Skeletal muscle tissue (tissue), 4 donors: ENCODE results near the gene WWP2. TPM values are rescaled to one million over a fixed set of nuclear protein-coding genes. Genes with fewer than 3 reads are reported as not detected.
"Not testable (repeated sequence)": the region's sequence is repeated elsewhere in the genome, so short reads cannot be mapped to it uniquely, and the experiment has no call there.

ENCODE experiments used
- H3K27ac ChIP-seq: one replicate; pipeline ENCODE4 v1.7.0; 2013; ENCODE audit warnings: mild to moderate bottlenecking, low read depth, low read length, inconsistent platforms
- H3K27me3 ChIP-seq, 3 donors: one replicate each; pipeline ENCODE4 v1.7.0; 2013; ENCODE audit warnings: low read length in 3 of 3; ENCODE audit not compliant: control insufficient read depth in 3 of 3, insufficient read depth in 3 of 3
- H3K36me3 ChIP-seq, 3 donors: one replicate each; pipeline ENCODE4 v1.7.0; 2013; ENCODE audit warnings: low read length in 3 of 3; ENCODE audit not compliant: control insufficient read depth in 3 of 3, insufficient read depth in 3 of 3
- H3K4me1 ChIP-seq, 3 donors: one replicate each; pipeline ENCODE4 v1.7.0; 2013; ENCODE audit warnings: low read length in 3 of 3, mild to moderate bottlenecking in 3 of 3; ENCODE audit not compliant: control insufficient read depth in 3 of 3, insufficient read depth in 3 of 3
- H3K4me3 ChIP-seq, 3 donors: one replicate each; pipeline ENCODE4 v1.7.0; 2013; ENCODE audit warnings: low read length in 3 of 3
- H3K9ac ChIP-seq, 3 donors: one replicate each; pipeline ENCODE4 v1.7.0; 2013; ENCODE audit warnings: low read length in 3 of 3, mild to moderate bottlenecking in 3 of 3, moderate library complexity in 2 of 3, low read depth in 1 of 3
- H3K9me3 ChIP-seq, 3 donors: one replicate each; pipeline ENCODE4 v1.7.0; 2013; ENCODE audit warnings: low read length in 3 of 3; ENCODE audit not compliant: control insufficient read depth in 3 of 3
- total RNA-seq: library from RNA; depleted of rRNA; stranded (reverse); fragments of >200 nt; gene quantifications from one replicate; pipeline ENCODE4 v1.2.3, GENCODE V29; 2014
- donor health status: Osteomylitis.

The WWP2 gene
- total RNA-seq, 1 donor from 2014 or later: 14.1 TPM

DNA sequence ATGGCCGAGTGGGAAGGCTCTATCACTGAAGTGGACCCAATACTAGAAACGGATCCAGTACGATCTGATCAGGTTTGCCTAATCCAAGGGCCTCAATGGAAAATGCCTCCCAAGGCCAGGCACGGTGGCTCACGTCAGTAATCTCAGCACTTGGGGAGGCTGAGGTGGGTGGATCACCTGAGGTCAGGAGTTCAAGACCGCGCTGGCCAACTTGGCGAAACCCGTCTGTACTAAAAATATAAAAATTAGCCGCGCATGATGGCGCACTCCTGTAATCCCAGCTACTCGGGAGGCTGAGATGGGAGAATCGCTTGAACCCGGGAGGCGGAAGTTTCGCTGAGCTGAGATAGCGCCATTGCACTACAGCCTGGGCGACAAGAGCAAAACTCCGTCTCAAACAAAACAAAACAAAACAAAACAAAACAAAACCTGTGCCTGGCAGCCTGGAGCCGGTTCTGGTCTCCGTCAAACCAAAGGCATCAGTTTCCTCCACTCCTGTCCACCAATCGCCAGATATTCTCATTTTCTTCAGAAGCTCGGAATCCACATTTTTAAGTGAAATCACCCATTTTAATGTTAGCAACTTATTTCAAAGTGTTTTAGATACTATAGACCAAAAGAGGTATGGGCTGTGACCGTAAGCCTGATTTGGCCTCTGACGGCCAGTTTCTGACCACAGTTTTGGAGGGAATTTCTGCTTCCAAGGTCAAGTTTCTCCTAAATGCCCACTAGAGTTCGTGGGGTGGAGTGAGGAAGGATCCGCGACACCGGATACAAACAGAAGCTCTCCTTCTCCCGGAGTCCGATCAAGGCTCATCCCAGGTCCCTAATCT lies 36.4 kb upstream of the WWP2 start:
- Histone ChIP-seq H3K9me3 (no peaks in the 10 kb centered on the region), H3K4me1 (peaks cover 17 to 25% (median 18%) of the 10 kb centered on the region in 3 donors), H3K27me3 (no peaks in the 10 kb centered on the region), H3K36me3 (no peaks in the 10 kb centered on the region), H3K9ac (peak overlapping the region; percentile 61 to 78 (median 77)), H3K4me3 (peak overlapping the region; percentile 78 to 90 (median 83)), H3K27ac (peak overlapping the region; percentile 66)

GRCh38 chr16:69726313-69727060 lies 35.6 kb upstream of the WWP2 start, which contains the start of gene NQO1:
Gene NQO1, minus strand, starts transcription at chr16:69726560. Its CDS starts 121 bp downstream, at chr16:69726439.
- H3K4me3 ChIP-seq: peak within 1 kb of the TSS; percentile 78 to 90 (median 83)
- peak within 1 kb of the TSS; percentile 66 for H3K27ac ChIP-seq
- H3K9ac ChIP-seq: peak within 1 kb of the TSS; percentile 64 to 81 (median 78)

DNA sequence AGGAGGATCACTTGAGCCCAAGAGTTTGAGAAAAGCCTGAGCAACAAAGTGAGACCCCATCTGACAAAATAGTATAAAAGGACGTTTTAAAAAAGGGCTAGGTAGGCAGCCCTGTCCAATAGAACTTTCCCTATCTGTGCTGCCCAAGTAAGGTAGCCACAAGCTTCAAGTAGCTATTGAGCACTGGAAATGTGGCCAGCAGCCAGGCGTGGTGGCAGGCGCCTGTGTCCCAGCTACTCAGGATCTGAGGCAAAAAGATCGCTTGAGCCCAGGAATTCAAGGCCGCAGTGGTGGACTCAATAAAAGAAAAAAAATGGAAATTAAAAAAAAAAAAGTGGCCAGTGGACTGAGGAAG lies 34.2 kb upstream of the WWP2 start:
- Histone ChIP-seq H3K27ac (peak overlapping the region; percentile 66), H3K4me3 (no peak overlapping the region), H3K9ac (no peak overlapping the region)

More at GRCh38 chr16:69726313-69727060, 35.6 kb upstream of the WWP2 start, which contains the start of gene NQO1:
- Histone ChIP-seq H3K36me3 (no peaks in the 10 kb centered on the region), H3K27me3 (no peaks in the 10 kb centered on the region), H3K4me1 (peaks cover 17 to 25% (median 18%) of the 10 kb centered on the region in 3 donors), H3K9me3 (no peaks in the 10 kb centered on the region)

GRCh38 chr16:69729030-69729429 lies 33.1 kb upstream of the WWP2 start:
- H3K9me3 ChIP-seq, H3K27ac ChIP-seq, H3K9ac ChIP-seq, H3K27me3 ChIP-seq, H3K36me3 ChIP-seq, H3K4me3 ChIP-seq: not testable (repeated sequence)
- H3K4me1 ChIP-seq: peaks cover 17 to 25% (median 18%) of the 10 kb centered on the region in 3 donors

More for the DNA sequence above, 34.2 kb upstream of the WWP2 start:
- no peaks in the 10 kb centered on the region for H3K36me3 ChIP-seq
- peaks cover 17 to 25% (median 18%) of the 10 kb centered on the region in 3 donors for H3K4me1 ChIP-seq
- H3K9me3 ChIP-seq: no peaks in the 10 kb centered on the region
- H3K27me3 ChIP-seq: no peaks in the 10 kb centered on the region

- H3K36me3 ChIP-seq, H3K9ac ChIP-seq, H3K9me3 ChIP-seq, H3K27me3 ChIP-seq, H3K27ac ChIP-seq, H3K4me3 ChIP-seq: not testable (repeated sequence)
- H3K4me1 ChIP-seq: peaks cover 7 to 10% (median 9%) of the 10 kb centered on the region in 3 donors
Observed at GRCh38 chr16:69731280-69731679, 30.9 kb upstream of the WWP2 start.

DNA sequence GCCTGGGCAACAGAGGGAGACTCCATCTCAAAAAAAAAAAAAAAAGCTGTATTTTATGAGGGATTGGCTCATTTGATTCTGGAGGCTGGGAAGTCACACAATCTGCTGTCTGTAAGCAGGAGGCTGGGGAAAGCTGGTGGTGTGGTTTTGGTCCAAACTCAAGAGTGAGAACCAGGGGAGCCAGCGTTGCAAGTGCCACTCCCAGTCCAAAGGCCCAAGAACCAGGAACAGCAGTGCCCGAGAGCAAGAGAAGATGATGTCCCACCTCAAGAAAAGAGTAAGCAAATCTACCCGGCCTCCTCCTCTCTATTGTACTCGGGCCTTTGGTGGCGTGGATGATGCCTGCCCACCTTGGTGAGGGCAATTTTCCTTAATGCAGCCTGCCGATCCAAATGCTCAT lies 30.0 kb upstream of the WWP2 start:
- H3K9me3 ChIP-seq: no peaks in the 10 kb centered on the region
- H3K4me3 ChIP-seq: no peak overlapping the region
- H3K36me3 ChIP-seq: no peaks in the 10 kb centered on the region
- H3K9ac ChIP-seq: no peak overlapping the region
- H3K4me1 ChIP-seq: peaks cover 1 to 4% (median 2%) of the 10 kb centered on the region in 3 donors
- no peaks in the 10 kb centered on the region for H3K27me3 ChIP-seq
- H3K27ac ChIP-seq: no peak overlapping the region

DNA sequence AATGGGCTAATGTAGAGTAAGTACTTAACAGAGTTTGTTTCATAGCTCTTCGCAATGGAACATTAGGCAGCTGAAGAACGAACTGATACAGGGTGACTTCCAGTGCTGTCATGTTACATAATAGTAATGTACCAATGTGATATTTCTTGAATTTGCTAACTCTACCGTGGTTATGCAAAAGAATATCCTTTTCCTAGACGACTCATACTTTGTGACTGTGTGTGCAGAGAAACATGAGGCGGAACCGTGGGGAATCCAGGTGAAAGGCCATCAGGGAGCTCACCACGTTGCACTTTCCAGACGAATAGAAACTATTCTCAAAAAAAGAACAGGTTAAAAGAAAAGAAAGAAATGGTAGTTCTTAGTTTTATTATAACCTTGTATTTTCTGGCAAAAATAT lies 20.6 kb upstream of the WWP2 start:
- no peak overlapping the region for H3K27ac ChIP-seq
- H3K36me3 ChIP-seq: peaks cover 43 to 49% (median 48%) of the 10 kb centered on the region in 3 donors
- peaks cover 0 to 5% (median 0%) of the 10 kb centered on the region in 3 donors for H3K4me1 ChIP-seq

GRCh38 chr16:69741951-69742904 lies 19.9 kb upstream of the WWP2 start:
- Histone ChIP-seq H3K4me3 (no peak overlapping the region), H3K36me3 (peaks cover 45 to 51% (median 48%) of the 10 kb centered on the region in 3 donors), H3K27ac (no peak overlapping the region), H3K9ac (no peak overlapping the region), H3K4me1 (peaks cover 0 to 5% (median 0%) of the 10 kb centered on the region in 3 donors), H3K9me3 (no peaks in the 10 kb centered on the region), H3K27me3 (no peaks in the 10 kb centered on the region)

More for the DNA sequence above, 20.6 kb upstream of the WWP2 start:
- Histone ChIP-seq H3K27me3 (no peaks in the 10 kb centered on the region), H3K9ac (no peak overlapping the region), H3K4me3 (no peak overlapping the region), H3K9me3 (no peaks in the 10 kb centered on the region)
